RWPE1 (cell line): ENCODE results near the gene PRCD.

ENCODE experiments used
- CTCF ChIA-PET: fragments of 350-600 bp; sonication (Branson Sonifier 250); formaldehyde crosslinking; extraction: SDS; loops from one replicate; lab custom pipeline; 2021; lab: Yijun Ruan, JAX
- POLR2A ChIA-PET: fragments of 400-600 bp; formaldehyde crosslinking; extraction: SDS; loops from one replicate; lab custom pipeline; 2020; ENCODE audit warnings: antibody characterized with exemption; ENCODE audit not compliant: low non-redundant PET; lab: Yijun Ruan, JAX
- DNase-seq: peaks from one replicate; pipeline ENCODE4 v3.0.0; 2012; ENCODE audit warnings: low spot score
- H3K27ac ChIP-seq: fragments of 450-650 bp; 2 replicates; pipeline ENCODE4 v1.5.1; 2017
- TF ChIP-seq, protein P1 (sequence below): fragments of 450-650 bp; conservative IDR thresholded peaks from 2 replicates; pipeline ENCODE4 v1.5.1; 2017; ENCODE audit warnings: low read depth, mild to moderate bottlenecking

Gene PRCD

DNA sequence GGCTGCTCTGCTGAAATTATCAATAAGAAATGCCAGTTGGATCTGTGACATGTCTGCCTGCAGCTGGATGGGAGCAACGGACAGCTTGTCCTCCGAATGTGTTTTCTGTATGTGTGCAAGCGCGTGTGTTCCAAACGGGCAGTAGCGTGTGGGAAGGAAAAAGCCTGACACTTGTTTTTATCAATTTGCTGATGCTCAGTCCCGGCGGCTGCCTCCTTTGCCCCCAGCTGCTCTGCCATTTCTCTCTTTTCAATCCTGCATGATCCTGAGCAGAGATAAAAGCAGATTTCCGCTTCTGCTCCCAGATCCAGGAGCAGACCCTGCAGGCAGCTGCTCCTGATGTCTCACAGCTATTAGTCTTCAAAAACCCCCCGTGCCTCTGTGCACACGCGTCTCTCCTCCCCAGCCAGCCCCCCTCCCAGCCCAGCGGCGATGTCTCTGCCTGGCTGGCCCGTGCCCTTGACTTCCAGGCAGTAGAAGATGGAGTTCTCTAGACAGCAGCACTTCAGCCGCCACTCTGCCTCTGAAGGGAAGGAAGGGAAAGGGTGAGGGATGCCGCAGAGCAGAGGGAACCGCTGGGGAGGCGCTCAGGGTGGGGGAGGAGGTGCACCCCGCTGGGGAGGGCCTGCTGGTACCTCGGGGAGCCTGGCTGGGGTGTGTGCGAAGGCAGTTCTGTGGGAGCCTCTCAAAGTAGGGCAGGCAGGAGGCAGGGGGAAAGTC, 4.1 kb downstream of the PRCD start:
- TF ChIP-seq, protein P1, sequence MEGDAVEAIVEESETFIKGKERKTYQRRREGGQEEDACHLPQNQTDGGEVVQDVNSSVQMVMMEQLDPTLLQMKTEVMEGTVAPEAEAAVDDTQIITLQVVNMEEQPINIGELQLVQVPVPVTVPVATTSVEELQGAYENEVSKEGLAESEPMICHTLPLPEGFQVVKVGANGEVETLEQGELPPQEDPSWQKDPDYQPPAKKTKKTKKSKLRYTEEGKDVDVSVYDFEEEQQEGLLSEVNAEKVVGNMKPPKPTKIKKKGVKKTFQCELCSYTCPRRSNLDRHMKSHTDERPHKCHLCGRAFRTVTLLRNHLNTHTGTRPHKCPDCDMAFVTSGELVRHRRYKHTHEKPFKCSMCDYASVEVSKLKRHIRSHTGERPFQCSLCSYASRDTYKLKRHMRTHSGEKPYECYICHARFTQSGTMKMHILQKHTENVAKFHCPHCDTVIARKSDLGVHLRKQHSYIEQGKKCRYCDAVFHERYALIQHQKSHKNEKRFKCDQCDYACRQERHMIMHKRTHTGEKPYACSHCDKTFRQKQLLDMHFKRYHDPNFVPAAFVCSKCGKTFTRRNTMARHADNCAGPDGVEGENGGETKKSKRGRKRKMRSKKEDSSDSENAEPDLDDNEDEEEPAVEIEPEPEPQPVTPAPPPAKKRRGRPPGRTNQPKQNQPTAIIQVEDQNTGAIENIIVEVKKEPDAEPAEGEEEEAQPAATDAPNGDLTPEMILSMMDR, result no peak
- POLR2A ChIA-PET, result interaction anchor here (0.6 kb wide), 1 partner anchor 697 kb away, joined by 7 read pairs; no protein-coding TSS in a partner anchor
- peak overlapping the region; percentile 26 for H3K27ac ChIP-seq
- no peak for DNase-seq
- CTCF ChIA-PET, result interaction anchor here (0.7 to 2.1 kb wide), 3 partner anchors 15 to 42 kb away, joined by 3 to 9 read pairs (median 4); no protein-coding TSS in a partner anchor

DNA sequence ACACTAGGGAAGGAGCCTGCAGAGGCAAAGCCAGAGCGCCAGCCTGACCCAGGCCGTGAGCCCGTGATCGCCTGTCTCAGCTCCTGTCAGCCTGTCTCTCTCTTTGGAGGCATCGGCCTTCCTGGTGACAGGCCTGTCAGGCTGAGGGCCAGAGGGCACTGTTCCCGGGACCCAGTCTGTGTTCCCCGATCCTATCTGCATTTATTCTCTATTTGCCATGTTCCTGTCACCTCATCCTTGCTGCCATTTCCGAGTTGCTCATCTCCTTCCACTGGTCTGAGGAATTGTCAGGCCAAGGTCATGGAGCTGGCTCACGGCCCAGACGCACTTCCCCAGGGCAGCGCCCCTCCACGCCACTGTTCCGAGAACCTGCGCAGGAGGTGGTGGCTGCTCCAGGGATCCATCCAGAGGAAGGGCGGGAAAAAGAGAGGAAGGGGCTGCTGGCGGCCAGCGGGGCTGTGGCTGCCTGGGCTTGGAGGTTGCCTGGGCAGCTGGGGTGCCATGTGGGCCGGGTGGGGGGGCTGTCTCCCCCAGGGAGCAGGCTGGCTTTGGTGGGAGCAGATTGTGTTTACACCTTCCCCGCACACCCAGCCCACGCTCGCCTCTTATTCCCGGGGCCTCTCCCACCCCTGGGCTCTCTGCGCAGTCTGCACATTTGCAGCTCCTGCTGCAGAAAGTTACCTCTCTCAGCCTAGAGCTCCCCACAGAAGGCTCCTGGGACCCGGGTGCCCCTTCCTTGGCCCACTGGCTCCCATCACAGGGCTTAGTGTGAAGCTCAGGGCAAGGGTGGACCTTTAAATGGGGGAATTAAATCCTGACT, 4.9 kb downstream of the PRCD start:
- ChIA-PET POLR2A (no interaction called here), CTCF (interaction anchor here (1.0 to 2.1 kb wide), 2 partner anchors 16 to 22 kb away, joined by 3 to 9 read pairs; no protein-coding TSS in a partner anchor)
- H3K27ac ChIP-seq, result peak overlapping the region; percentile 26
- TF ChIP-seq, protein P1, result no peak
- no peak for DNase-seq

DNA sequence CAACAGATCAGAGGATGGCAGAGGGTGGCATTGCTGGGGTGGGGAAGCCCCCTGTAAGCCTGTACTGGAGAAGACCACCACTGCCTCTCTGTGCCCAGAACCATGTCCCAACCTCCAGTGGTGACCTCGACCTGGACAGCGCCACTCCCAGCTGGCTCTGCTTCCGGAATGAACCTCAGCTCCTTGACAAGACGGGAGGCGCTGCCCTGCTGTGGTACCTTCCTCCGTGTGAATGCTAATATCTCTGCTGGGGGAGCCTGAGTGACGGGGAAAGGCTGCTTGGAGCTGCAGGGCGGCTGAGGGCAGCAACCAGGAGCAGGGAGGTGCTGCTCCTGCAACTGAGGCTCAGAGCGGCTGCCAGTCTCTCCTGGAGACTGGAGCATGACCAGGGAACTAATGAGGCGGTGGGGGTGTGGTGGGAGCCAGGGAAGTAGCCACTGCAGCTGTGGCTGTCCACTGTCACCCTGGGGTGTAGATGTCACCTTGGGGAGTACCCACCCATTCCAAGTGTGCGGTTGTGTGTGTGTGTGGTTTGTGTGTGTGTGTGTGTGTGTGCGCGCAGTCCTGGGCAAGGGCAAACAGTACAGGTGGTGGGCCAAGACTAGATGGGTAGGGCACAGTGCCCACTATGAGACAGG, 6.2 kb downstream of the PRCD start:
- TF ChIP-seq, protein P1, result no peak
- DNase-seq, result no peak
- CTCF ChIA-PET, result interaction anchor here (0.5 to 1.5 kb wide), 11 partner anchors 9 to 156 kb away, joined by 3 to 9 read pairs (median 4); no protein-coding TSS in a partner anchor
- POLR2A ChIA-PET, result interaction anchor here (0.6 kb wide), 1 partner anchor 16 kb away, joined by 3 read pairs; no protein-coding TSS in a partner anchor
- peak overlapping the region; percentile 86 for H3K27ac ChIP-seq

DNA sequence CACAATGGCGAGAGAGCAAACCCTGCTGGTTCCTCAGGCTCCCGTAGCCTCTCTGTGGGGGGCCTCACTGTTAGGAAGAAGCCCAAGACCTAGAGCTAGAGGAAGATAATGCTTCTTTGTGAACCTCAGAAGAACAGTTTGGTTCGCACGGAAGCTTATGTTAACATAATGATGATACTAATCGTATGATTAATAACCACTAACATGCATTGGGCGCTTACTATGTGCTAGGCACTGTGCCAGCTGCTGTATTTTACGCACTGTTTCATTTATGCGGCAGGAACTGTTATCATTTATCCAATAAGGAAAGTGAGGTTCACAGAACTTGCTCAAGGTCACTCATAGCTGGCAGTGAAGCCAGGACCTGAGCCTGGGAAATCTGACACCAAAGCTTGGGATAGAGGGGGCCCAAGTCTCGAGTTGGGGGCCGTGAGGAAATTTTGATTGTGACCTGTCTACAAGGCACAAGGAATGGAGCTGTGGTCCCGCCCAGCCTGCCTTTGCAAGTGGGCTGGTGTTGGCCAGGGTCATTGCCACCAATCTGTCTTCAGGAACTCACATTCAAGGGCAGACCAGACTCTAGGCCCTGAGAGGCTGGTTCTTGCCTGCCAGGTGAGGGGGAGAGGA, 6.8 kb downstream of the PRCD start:
- CTCF ChIA-PET, result interaction anchor here (0.5 to 1.5 kb wide), 17 partner anchors 10 to 1062 kb away, joined by 3 to 9 read pairs (median 4); no protein-coding TSS in a partner anchor
- POLR2A ChIA-PET, result interaction anchor here (0.5 to 0.7 kb wide), 3 partner anchors 17 to 156 kb away, joined by 3 to 4 read pairs (median 3); no protein-coding TSS in a partner anchor
- peak; percentile 55 for DNase-seq
- TF ChIP-seq, protein P1, result no peak
- H3K27ac ChIP-seq, result peak overlapping the region; percentile 86

DNA sequence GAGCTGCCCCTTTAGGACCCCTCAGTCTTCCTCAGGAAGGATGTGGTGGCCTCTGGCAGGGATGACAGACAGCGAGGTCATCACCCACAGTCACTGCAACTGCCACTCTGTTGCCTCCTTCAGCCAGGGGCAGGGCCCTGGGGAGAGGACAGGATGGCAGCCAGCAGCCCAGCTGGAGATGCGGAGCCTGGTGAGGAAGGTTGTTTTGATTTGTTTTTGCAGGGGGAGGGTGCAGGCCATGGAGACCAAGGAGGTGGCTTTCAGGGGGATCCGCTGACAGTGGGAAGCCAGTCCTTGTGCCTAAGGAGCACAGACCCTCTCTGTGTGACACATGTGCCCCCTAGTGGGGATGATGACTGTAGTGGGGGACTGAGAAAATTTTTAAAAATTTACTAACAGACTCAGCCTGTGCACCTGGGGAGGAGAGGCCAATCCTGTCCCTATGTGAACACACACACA, 7.4 kb downstream of the PRCD start:
- no peak for DNase-seq
- ChIA-PET CTCF (interaction anchor here (0.5 to 1.5 kb wide), 15 partner anchors 10 to 1063 kb away, joined by 3 to 9 read pairs (median 4); no protein-coding TSS in a partner anchor), POLR2A (interaction anchor here (0.5 to 0.7 kb wide), 2 partner anchors 18 to 155 kb away, joined by 3 to 4 read pairs; no protein-coding TSS in a partner anchor)
- peak overlapping the region; percentile 86 for H3K27ac ChIP-seq
- TF ChIP-seq, protein P1, result peak; percentile 80
